Activated T-helper 1 cell treated with anti-CD3 and anti-CD28 coated beads, Interleukin-12 subunit alpha, Interleukin-12 subunit beta, Interleukin-2, Interleukin-4 antibody, amounts not matched to agents 30 ng/mL and 10 ng/mL and 1 ng/mL, durations not matched to agents 14 hours and 24 hours and 36 hours (primary cell): ENCODE data around the gene HSPD1. TPM values are rescaled to one million over a fixed set of nuclear protein-coding genes. Genes with fewer than 3 reads are reported as not detected.
"Not testable (repeated sequence)": the region's sequence is repeated elsewhere in the genome, so short reads cannot be mapped to it uniquely, and the experiment has no call there.

Source experiments
- DNase-seq: peaks from one replicate; pipeline ENCODE4 v3.0.0; 2021; ENCODE audit warnings: low spot score
- H3K27ac Mint-ChIP-seq: one replicate; pipeline ENCODE4 v1.8.0; 2021; ENCODE audit warnings: mild to moderate bottlenecking, mixed read lengths
- H3K27me3 Mint-ChIP-seq: one replicate; pipeline ENCODE4 v1.8.0; 2022; ENCODE audit warnings: mild to moderate bottlenecking, moderate library complexity, mixed read lengths; ENCODE audit not compliant: insufficient read depth
- H3K36me3 Mint-ChIP-seq: one replicate; pipeline ENCODE4 v1.8.0; 2021; ENCODE audit warnings: low read depth, mixed read lengths
- H3K4me1 Mint-ChIP-seq: one replicate; pipeline ENCODE4 v1.8.0; 2021; ENCODE audit warnings: low read depth, mixed read lengths
- H3K4me3 Mint-ChIP-seq: one replicate; pipeline ENCODE4 v1.8.0; 2021; ENCODE audit warnings: mild to moderate bottlenecking, moderate library complexity, mixed read lengths
- H3K9me3 Mint-ChIP-seq: one replicate; pipeline ENCODE4 v1.8.0; 2021; ENCODE audit warnings: mixed read lengths
- intact Hi-C: fragments of 100-400 bp; cut with micrococcal nuclease; formaldehyde crosslinking; loops from one replicate; pipeline ENCODE4 v1.15.1; 2024
- total RNA-seq: library from RNA; stranded (reverse); gene quantifications from 2 replicates; pipeline ENCODE4 v1.2.3, GENCODE V29; 2022

Gene HSPD1
- total RNA-seq, 1 donor from 2014 or later: 811 TPM

- intact Hi-C loops: loop anchor here (1.0 to 5.0 kb wide), 7 partner anchors 17 to 1385 kb away; partner anchors contain the start of genes CCDC150, DNAH7, HSPE1 and MARS2
- peaks cover 3% of the 10 kb centered on the region for H3K36me3 Mint-ChIP-seq
- H3K4me3 Mint-ChIP-seq: peak overlapping the region; percentile 99
- H3K27ac Mint-ChIP-seq: peak overlapping the region; percentile 100
- H3K27me3 Mint-ChIP-seq: no peaks in the 10 kb centered on the region
- H3K9me3 Mint-ChIP-seq: no peaks in the 10 kb centered on the region
- H3K4me1 Mint-ChIP-seq: peaks cover 34% of the 10 kb centered on the region
- DNase-seq: no peak
Observed at GRCh38 chr2:197452754-197453122, 46.9 kb downstream of the HSPD1 start.

DNA sequence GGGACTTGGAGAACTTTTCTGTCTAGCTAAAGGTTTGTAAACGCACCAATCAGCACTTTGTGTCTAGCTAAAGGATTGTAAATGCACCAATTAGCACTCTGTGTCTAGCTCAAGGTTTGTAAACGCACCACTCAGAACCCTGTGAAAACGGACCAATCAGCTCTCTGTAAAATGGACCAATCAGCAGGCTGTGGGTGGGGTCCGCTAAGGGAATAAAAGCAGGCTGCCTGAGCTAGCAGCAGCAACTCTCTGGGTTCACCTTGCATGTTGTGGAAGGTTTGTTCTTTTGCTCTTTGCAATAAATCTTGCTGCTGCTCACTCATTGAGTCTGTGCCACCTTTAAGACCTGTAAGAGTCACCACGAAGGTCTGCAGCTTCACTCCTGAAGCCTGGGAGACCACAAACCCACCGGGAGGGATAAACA lies 48.7 kb downstream of the HSPD1 start:
- not testable (repeated sequence) for H3K36me3 Mint-ChIP-seq, H3K9me3 Mint-ChIP-seq, H3K27me3 Mint-ChIP-seq, H3K27ac Mint-ChIP-seq, H3K4me3 Mint-ChIP-seq, DNase-seq
- intact Hi-C loops: loop anchor here (5.0 kb wide), 1 partner anchor 1384 kb away; the partner anchor contains the start of gene DNAH7
- H3K4me1 Mint-ChIP-seq: peaks cover 25% of the 10 kb centered on the region

- intact Hi-C loops: loop anchor here (5.0 kb wide), 1 partner anchor 1383 kb away; the partner anchor contains the start of gene DNAH7
- Mint-ChIP-seq H3K27ac (no peak overlapping the region), H3K9me3 (no peaks in the 10 kb centered on the region), H3K4me1 (peaks cover 20% of the 10 kb centered on the region), H3K4me3 (no peak overlapping the region), H3K27me3 (no peaks in the 10 kb centered on the region), H3K36me3 (no peaks in the 10 kb centered on the region)
- DNase-seq: no peak
Observed at GRCh38 chr2:197450465-197450864, 49.2 kb downstream of the HSPD1 start.

GRCh38 chr2:197446844-197447243 lies 52.8 kb downstream of the HSPD1 start:
- Mint-ChIP-seq H3K27me3 (peaks cover 5% of the 10 kb centered on the region), H3K4me3 (no peak overlapping the region), H3K27ac (no peak overlapping the region), H3K36me3 (no peaks in the 10 kb centered on the region), H3K4me1 (peaks cover 4% of the 10 kb centered on the region), H3K9me3 (no peaks in the 10 kb centered on the region)
- DNase-seq: no peak
- intact Hi-C loops: no loop called here

- DNase-seq: no peak
- Mint-ChIP-seq H3K36me3 (no peaks in the 10 kb centered on the region), H3K4me3 (no peak overlapping the region), H3K27ac (no peak overlapping the region), H3K4me1 (peaks cover 4% of the 10 kb centered on the region), H3K27me3 (peaks cover 9% of the 10 kb centered on the region), H3K9me3 (no peaks in the 10 kb centered on the region)
- intact Hi-C loops: no loop called here
Observed at GRCh38 chr2:197445746-197446145, 53.9 kb downstream of the HSPD1 start.

DNA sequence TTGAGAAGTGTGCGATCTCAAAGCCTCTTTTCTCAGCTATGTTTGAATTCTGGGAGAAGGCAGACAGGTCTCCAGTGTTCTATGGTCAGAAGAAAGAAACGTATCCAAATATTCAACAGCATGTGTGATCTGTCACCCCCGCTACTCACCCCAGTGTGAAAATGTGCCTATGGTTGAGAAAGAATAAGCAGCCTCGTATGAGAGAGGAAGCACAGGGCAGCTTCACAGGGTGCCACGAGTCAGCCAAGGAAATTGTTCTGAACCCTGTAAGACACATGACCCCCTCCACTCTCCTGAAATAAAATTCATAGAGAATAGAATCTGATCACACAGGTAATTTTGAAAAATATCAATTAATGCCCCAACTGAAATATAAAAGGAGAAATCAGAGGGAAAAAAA lies 56.8 kb downstream of the HSPD1 start:
- intact Hi-C loops: no loop called here
- no peak for DNase-seq
- H3K4me3 Mint-ChIP-seq: no peak overlapping the region
- H3K36me3 Mint-ChIP-seq: no peaks in the 10 kb centered on the region
- H3K4me1 Mint-ChIP-seq: peaks cover 4% of the 10 kb centered on the region
- H3K27me3 Mint-ChIP-seq: peaks cover 9% of the 10 kb centered on the region
- H3K27ac Mint-ChIP-seq: no peak overlapping the region
- no peaks in the 10 kb centered on the region for H3K9me3 Mint-ChIP-seq

- Mint-ChIP-seq H3K4me1 (peaks cover 24% of the 10 kb centered on the region), H3K36me3 (peaks cover 6% of the 10 kb centered on the region), H3K27me3 (peaks cover 5% of the 10 kb centered on the region), H3K4me3 (no peak overlapping the region), H3K27ac (no peak overlapping the region), H3K9me3 (no peaks in the 10 kb centered on the region)
- intact Hi-C loops: loop anchor here (10.0 kb wide), 2 partner anchors 567 to 1273 kb away; no protein-coding TSS in a partner anchor
- DNase-seq: no peak
Observed at GRCh38 chr2:197437380-197437779, 62.3 kb downstream of the HSPD1 start.

Other genes starting within 250 kb of the HSPD1 start
- gene ANKRD44, start 189.1 kb downstream of the HSPD1 start, total RNA-seq: 153 and 159 TPM in 2 replicates
- 247 and 268 TPM in 2 replicates for gene SF3B1, start 64.8 kb downstream of the HSPD1 start, total RNA-seq
- gene COQ10B, start 46.3 kb downstream of the HSPD1 start, total RNA-seq: 26.9 and 28.8 TPM in 2 replicates
- gene HSPE1, start 539 bp upstream of the HSPD1 start, total RNA-seq: 325 and 343 TPM in 2 replicates
- gene MOB4, start 16.2 kb upstream of the HSPD1 start, total RNA-seq: 25.1 and 27.2 TPM in 2 replicates
- gene RFTN2, start 175.7 kb upstream of the HSPD1 start, total RNA-seq: not detected in 2 replicates
- 22.6 and 22.9 TPM in 2 replicates for gene MARS2, start 205.5 kb upstream of the HSPD1 start, total RNA-seq